NCI-H1694 treated with DMSO at 0.1 percent for 48 hours (cell line): ENCODE measurements around the gene RETN.

Source experiments
- DNase-seq: peaks from one replicate; lab custom pipeline; 2025; lab: John Stamatoyannopoulos, UW

RETN gene

DNA sequence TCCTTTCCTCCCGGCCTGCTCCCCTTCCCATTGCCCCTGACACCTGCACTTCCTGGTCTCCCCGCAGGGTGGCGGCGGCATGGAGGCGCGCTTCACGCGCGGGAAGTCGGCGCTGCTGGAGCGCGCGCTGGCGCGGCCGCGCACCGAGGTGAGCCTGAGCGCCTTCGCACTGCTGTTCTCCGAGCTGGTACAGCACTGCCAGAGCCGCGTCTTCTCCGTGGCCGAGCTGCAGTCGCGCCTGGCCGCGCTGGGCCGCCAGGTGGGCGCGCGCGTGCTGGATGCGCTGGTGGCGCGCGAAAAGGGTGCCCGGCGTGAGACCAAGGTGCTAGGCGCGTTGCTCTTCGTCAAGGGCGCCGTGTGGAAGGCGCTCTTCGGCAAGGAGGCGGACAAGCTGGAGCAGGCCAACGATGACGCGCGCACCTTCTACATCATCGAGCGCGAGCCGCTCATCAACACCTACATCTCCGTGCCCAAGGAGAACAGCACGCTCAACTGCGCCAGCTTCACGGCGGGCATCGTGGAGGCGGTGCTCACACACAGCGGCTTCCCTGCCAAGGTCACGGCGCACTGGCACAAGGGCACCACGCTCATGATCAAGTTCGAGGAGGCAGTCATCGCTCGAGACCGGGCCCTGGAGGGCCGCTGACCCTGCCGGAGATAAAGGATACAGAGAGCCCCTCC, 13.5 kb downstream of the RETN start:
- no peak for DNase-seq

GRCh38 chr19:7685546-7686445, 16.9 kb downstream of the RETN start:
- no peak for DNase-seq

GRCh38 chr19:7687177-7687576, 18.3 kb downstream of the RETN start:
- no peak for DNase-seq

DNA sequence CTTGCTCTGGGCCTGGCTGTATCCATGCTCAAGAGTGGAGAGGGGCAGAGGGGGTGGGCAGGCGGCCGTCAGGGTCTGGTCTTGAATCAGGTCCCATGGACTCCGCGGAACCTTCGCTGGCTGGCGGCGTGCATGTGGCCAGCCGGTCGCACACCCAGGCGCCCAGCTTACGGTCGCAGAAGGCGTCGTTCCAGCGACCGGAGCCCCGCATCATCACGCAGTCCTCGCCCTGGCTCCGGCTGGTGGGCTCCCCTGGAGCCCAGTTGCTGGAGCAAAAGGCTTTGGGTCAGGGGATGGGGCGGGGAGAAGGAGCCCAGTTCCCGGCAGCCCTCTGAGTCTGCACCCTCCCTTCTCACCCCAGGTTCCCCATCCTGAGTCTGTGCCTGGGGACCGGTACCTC, 20.3 kb downstream of the RETN start:
- DNase-seq = no peak

- no peak for DNase-seq
Observed at GRCh38 chr19:7690779-7691258, 22.0 kb downstream of the RETN start.

DNA sequence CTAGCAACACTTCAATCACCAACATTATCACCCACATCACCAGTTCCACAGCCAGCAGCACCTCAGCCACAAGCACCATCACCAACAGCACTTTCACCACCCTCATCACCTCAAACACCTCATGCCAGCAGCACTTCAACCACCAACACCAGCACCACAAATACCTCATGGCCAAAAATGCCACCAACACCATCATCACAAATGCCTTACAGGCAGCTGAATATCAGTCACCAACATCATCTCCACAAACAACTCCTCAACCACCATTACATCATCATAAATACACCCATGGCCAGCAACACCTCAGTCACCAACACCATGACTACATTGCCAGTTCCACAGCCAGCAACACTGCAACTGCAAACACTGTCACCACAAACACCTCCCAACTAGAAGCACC, 22.6 kb downstream of the RETN start:
- DNase-seq = no peak

- DNase-seq = no peak
Observed at GRCh38 chr19:7692417-7693088, 23.7 kb downstream of the RETN start.

GRCh38 chr19:7694499-7694898, 25.6 kb downstream of the RETN start:
- no peak for DNase-seq

DNA sequence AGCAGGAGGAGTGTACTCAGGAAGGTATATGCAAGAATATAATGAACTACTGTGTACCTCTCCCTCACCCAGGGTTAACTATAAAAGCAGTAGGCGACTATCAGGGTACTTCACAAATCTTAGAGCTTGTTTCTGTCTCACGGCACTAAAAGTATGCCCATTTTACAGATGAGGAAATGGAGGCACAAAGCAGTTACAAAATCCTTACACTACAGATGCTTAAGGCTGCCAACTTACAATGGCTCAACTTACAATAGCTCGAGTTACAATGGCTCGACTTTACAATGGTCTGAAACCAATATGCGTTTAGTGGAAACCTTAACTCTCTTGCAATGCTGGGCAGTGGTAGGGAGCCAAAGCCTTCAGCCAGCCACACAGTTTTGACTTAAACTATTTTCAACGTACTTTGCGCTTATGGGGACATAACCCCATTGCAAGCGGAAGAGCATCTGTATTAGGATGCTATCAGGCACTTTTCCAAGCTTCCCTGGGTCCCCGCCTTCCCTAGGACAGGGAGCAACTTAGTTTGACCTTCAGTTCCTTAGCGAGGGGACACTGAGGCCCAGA, 29.0 kb downstream of the RETN start:
- DNase-seq = no peak

DNA sequence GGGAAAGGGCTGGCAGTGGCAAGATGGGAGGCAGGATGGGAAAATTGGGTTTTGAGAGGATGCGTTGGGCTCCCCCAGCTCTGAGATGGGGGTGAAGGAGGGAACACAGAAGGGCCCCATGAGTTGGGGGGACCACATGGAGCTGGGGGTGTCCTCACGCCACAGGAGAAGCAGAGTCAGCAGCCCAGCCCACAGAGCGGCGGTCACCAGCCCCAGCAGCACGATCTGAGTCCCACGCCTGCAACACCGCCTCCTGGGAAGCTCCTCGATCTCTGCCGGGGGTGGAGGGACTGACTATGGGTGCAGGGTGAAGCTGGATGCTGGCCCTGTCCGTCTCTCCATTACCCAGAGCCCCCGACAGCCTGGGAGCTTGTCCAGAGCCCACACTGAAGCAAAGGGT, 29.7 kb downstream of the RETN start:
- DNase-seq = no peak

- no peak for DNase-seq
Observed at GRCh38 chr19:7699003-7699402, 30.2 kb downstream of the RETN start.

DNA sequence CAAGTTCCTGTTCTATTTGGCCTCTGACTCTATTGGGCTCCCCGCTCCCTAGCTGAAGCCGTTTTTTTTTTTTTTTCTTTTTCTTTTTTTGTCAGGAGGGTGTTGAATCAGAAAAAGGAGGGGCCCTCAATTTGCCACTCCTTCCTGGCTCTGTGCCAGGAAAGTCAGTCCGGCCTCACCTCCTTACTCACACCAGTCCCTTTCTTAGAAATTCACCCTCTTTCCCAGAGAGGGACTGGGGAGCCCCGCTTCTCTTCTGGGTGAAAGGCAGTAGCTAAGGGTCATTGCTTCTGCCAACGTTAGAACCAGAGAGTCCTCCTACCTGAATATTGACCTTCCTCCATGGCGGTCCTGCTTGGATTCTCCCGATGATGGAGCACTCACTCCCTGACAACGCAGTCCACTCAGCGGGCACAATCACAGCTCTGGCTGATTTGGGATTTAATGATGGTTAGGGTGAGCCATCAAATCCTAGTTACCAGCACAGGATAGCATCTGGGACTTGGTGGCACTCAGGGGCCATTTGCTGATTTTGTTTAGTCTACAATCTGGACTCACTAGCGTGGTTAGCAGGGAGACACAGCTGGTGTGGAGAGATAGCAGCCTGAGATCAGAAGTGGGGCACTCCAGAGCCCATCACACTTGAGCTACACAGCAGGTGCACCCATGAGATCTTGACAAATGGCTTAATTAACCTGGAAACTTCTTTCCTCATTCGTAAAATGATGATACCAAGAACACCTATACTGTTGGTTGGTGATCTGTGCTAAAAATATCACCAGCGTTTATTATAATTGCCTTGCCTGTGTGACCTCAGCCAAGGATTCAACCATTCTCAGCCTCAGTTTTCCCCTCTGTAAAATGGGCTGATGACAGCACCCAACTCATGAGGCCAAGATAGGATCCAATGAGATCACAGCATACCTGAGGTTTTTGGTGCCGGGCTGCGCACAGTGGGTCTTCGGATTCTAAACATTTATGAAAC, 30.9 kb downstream of the RETN start:
- no peak for DNase-seq

DNA sequence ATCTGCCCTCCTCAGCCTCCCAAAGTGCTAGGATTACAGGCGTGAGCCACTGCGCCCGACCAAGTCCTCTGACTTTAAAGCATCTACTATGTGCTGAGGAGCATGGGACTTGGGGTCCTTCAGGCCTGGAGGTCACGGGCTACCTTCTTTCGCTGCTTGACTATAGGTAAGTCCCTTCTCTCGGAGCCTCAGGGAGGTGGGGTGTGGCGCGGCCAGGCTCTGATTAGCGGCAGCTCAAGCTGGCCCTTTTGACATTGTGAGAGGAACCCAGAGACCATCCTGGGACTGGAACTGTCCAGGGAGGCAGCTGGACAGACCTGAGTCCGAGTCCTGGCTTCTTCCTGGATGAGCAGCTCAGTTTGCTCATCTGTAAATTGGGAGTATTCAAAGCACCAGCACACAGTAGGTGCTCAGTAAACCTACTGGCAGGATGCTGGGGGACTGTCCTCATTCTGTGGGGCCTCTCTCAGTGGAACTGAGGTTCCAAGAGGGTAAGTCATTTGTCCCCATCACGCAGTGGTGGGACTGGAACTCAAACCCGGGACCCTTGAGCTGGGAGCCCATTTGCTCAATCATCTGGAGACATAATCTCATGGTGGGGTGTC, 32.3 kb downstream of the RETN start:
- no peak for DNase-seq

DNA sequence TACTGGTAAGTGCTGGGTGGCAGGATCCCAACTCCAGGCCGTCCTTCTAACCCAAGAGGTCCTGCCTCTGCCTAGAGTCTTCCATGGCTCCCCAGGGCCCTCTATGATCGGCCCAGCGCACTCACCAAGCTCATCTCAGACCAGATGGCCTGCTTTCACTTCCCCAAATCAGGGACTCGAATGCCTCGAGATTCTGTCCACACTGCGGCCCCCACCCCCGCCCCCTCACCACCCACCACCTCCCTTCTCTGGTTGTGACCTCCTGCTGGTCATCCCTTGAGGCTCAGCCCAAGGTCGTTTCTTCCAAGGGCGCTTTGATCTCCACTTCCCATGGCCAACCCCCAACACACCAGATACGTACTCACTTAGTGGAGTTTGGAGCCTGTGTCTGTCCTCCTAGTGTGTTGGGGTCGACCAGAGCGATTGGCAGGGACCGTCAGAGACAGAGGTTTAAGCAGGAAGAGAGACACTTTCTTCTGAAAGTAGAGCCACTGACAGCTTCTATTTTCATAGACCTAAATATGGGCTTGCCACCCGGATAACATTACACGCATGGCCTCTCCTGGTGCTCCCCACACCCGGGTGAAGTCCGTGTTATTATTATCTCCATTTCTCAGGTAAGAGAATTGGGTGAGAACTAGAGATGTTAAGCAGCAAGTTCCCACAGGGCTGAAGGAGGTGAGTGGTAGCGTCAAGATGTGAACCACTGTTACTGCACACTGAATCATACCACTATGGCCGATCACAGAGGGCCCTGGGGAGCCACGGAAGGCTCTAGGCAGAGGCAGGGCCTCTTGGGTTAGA, 33.0 kb downstream of the RETN start, which contains the start of gene FCER2:
Gene FCER2, minus strand, starts transcription at position 478 of the 804 bp plus-strand sequence. CDS start 2,371 bp downstream, outside the sequence.
- DNase-seq = no peak

DNA sequence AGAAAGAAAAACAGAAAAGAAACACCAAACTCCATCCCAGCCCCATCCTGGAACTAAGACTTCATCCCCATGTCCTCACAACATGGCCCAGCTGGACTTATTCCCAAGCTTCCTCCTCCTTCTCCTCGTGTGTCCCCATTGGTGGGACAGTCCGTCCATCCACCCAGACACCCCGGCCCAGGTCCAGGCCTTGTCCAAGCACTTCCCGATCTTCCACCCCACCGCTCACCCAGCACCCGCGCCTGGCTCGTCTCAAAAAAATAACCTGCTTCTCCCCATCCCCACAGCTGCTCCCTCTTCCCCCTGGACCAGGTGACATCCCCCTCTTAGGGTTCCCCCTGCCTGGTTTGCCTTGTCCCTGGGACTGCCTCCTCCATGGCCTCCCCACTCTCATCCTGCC, 34.5 kb downstream of the RETN start:
- DNase-seq = no peak

GRCh38 chr19:7704280-7705060, 35.6 kb downstream of the RETN start:
- DNase-seq = no peak

- no peak for DNase-seq
Observed at GRCh38 chr19:7705387-7706187, 36.7 kb downstream of the RETN start.
